Gastrocnemius medialis (tissue), 4 donors: Measurements from ENCODE around the gene TLR6. TPM values are rescaled to one million over a fixed set of nuclear protein-coding genes. Genes with fewer than 3 reads are reported as not detected.

Experiments used
- ATAC-seq, 2 donors: fragments of 150-250 bp; one replicate each; pipeline ENCODE4 v1.9.1; 2016
- DNase-seq, 2 donors: peaks; one replicate each; pipeline ENCODE4 v3.0.0-alpha.2; 2019
- H3K27ac ChIP-seq, 4 donors: fragments of 200-600 bp; sonication (generic); 1 replicate in 1 of 4; 2 replicates in 3 of 4; pipeline ENCODE4 v1.5.1; 2016 to 2018; ENCODE audit warnings: mild to moderate bottlenecking in 2 of 4, moderate library complexity in 1 of 4
- H3K27me3 ChIP-seq, 3 donors: fragments of 200-600 bp; sonication (generic) in 2 of 3; 1 replicate in 1 of 3; 2 replicates in 2 of 3; pipeline versions ENCODE4 v1.5.1 to v1.6.0; 2016 to 2019; ENCODE audit warnings: mild to moderate bottlenecking in 1 of 3, moderate library complexity in 1 of 3
- H3K36me3 ChIP-seq, 2 donors: fragments of 200-600 bp; sonication (generic) in 1 of 2; one replicate each; pipeline ENCODE4 v1.5.1; 2017 to 2018
- H3K4me1 ChIP-seq, 2 donors: fragments of 200-600 bp; sonication (generic) in 1 of 2; one replicate each; pipeline ENCODE4 v1.5.1; 2016 to 2017; ENCODE audit warnings: mild to moderate bottlenecking in 2 of 2
- H3K4me3 ChIP-seq, 4 donors: fragments of 200-600 bp; sonication (generic) in 3 of 4; 1 replicate in 1 of 4; 2 replicates in 3 of 4; pipeline ENCODE4 v1.5.1; 2016 to 2019; ENCODE audit warnings: mild to moderate bottlenecking in 2 of 4
- H3K9me3 ChIP-seq, 3 donors: fragments of 200-600 bp; sonication (generic) in 2 of 3; 1 replicate in 1 of 3; 2 replicates in 2 of 3; pipeline ENCODE4 v1.5.1; 2016 to 2019
- CTCF ChIP-seq, 5 experiments: fragments of 450-650 bp in 3 of 5; fragments of 200-600 bp in 2 of 5; sonication (generic) in 2 of 5; IDR thresholded peaks in 4 of 5; conservative IDR thresholded peaks in 1 of 5; 1 replicate in 4 of 5; 2 replicates in 1 of 5; pipeline ENCODE4 v1.5.1; 2016 to 2019; ENCODE audit warnings: antibody characterized with exemption in 5 of 5, mild to moderate bottlenecking in 3 of 5, moderate library complexity in 3 of 5
- POLR2A ChIP-seq, 2 donors: fragments of 450-650 bp; IDR thresholded peaks; one replicate each; pipeline ENCODE4 v1.6.1; 2017; ENCODE audit warnings: antibody characterized with exemption in 2 of 2, mild to moderate bottlenecking in 2 of 2, moderate library complexity in 2 of 2
- in situ Hi-C, 4 donors: fragments of 200-750 bp; cut with MboI; loops; one replicate each; pipeline versions ENCODE4 v1.15.0 to v1.8.0; 2017; ENCODE audit warnings: low sequenced_read_pairs in 4 of 4
- intact Hi-C: fragments of 100-400 bp; cut with DNase I; formaldehyde crosslinking; loops from one replicate; pipeline ENCODE4 v1.15.1; 2023; ENCODE audit warnings: low total_unique reads
- total RNA-seq, 4 donors: library from RNA; depleted of rRNA; stranded (reverse); fragments of >200 nt; gene quantifications; one replicate each; pipeline versions ENCODE4 v1.1.0 to v1.2.3, GENCODE V29; 2016

Gene TLR6
- total RNA-seq, 4 donors from 2014 or later, result 0.29 to 0.75 (median 0.48) TPM

DNA sequence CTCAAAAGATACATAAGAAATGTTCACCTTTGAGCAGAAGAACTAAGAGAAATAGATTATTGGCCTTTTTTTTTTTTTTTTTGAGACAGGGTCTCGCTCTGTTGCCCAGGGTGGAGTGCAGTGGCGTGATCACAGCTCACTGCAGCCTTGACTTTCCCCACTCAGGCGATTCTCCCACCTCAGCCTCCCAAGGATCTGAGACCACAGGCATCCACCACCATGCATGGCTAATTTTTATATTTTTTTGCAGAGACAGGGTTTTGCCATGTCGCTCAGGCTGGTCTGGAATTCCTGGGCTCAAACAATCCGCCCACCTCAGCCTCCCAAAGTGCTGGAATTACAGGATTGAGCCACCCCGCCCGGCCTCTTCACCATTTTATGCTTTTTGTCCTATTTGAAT, 2.9 kb upstream of the TLR6 start:
- in situ Hi-C loops (loop anchor here in 2 of 4 donors (5.0 kb wide), 2 partner anchors 97 to 102 kb away; no protein-coding TSS in a partner anchor), intact Hi-C loops (loop anchor here (5.0 kb wide), 2 partner anchors 102 to 667 kb away; no protein-coding TSS in a partner anchor)
- Histone ChIP-seq H3K27me3 (no peaks in the 10 kb centered on the region), H3K4me1 (peaks cover 3 to 8% of the 10 kb centered on the region in 2 donors), H3K4me3 (no peak overlapping the region), H3K27ac (no peak overlapping the region), H3K9me3 (no peaks in the 10 kb centered on the region), H3K36me3 (no peaks in the 10 kb centered on the region)
- DNase-seq (no peak), ATAC-seq (no peak)
- TF ChIP-seq POLR2A (IDR thresholded peaks at IDR 0.05) (no peak), CTCF (IDR thresholded peaks at IDR 0.05 in 4 of 5, conservative IDR thresholded peaks at IDR 0.05 in 1 of 5) (no peak)

- Histone ChIP-seq H3K36me3 (no peaks in the 10 kb centered on the region), H3K27me3 (no peaks in the 10 kb centered on the region), H3K4me3 (no peak overlapping the region), H3K27ac (peak overlapping the region; percentile 56 to 60 (median 58)), H3K9me3 (no peaks in the 10 kb centered on the region), H3K4me1 (peaks cover 3 to 8% of the 10 kb centered on the region in 2 donors)
- in situ Hi-C loops (loop anchor here in 2 of 4 donors (5.0 kb wide), 2 partner anchors 96 to 101 kb away; no protein-coding TSS in a partner anchor), intact Hi-C loops (loop anchor here (5.0 kb wide), 2 partner anchors 101 to 666 kb away; no protein-coding TSS in a partner anchor)
- ATAC-seq, result no peak
- no peak for DNase-seq
- no peak for TF ChIP-seq POLR2A (IDR thresholded peaks at IDR 0.05)
- no peak for TF ChIP-seq CTCF (IDR thresholded peaks at IDR 0.05 in 4 of 5, conservative IDR thresholded peaks at IDR 0.05 in 1 of 5)
These were observed 1.4 kb upstream of the TLR6 start for GRCh38 chr4:38858097-38858420.

DNA sequence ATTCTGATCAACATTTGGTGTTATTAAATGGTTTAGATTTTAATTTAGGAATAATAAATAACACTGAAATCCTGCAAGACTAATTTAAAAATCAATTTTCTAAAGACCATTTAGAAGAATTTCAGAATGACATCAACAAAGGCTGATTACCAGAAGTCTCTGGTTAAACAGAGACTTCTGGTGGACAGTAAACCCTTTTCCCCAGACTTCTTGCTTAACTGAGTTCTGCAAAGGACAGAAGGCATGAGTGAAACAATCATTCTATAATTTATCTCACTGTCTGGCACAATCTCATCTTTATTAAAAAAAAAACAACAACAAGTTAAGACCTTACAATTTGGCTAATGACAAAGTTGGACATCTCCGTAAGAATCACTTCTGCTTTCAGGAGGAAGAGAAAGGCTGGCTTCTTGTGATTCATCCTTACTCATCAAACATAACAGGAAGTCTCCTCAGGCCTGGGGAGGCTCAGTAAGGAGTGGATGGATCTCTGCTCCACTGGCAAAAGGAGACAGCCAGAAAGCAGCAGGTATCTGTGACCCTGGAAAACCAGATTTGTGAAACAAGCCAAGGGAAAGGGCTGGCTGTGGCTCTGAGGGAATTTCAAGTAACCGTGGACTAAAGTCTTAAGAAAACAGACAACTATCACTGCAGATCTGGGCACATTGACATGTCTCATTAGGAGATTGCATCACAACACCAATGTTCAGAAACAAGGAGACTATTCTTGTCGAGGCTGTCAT, 908 bp upstream of the TLR6 start:
- DNase-seq (peak in 1 of 2 donors; percentile 43), ATAC-seq (peak; percentile 83 to 87)
- in situ Hi-C loops (loop anchor here in 2 of 4 donors (5.0 kb wide), 2 partner anchors 95 to 100 kb away; no protein-coding TSS in a partner anchor), intact Hi-C loops (loop anchor here (5.0 kb wide), 2 partner anchors 100 to 665 kb away; no protein-coding TSS in a partner anchor)
- no peak for TF ChIP-seq CTCF (IDR thresholded peaks at IDR 0.05 in 4 of 5, conservative IDR thresholded peaks at IDR 0.05 in 1 of 5)
- TF ChIP-seq POLR2A (IDR thresholded peaks at IDR 0.05), result no peak
- H3K4me1 ChIP-seq, result peaks cover 3 to 8% of the 10 kb centered on the region in 2 donors
- no peaks in the 10 kb centered on the region for H3K27me3 ChIP-seq
- no peak overlapping the region for H3K4me3 ChIP-seq
- H3K36me3 ChIP-seq, result no peaks in the 10 kb centered on the region
- peak overlapping the region; percentile 56 to 60 (median 58) for H3K27ac ChIP-seq
- no peaks in the 10 kb centered on the region for H3K9me3 ChIP-seq

GRCh38 chr4:38856046-38856445, 571 bp downstream of the TLR6 start:
- ATAC-seq, result no peak
- H3K27ac ChIP-seq, result no peak overlapping the region

More at GRCh38 chr4:38856046-38856445, 571 bp downstream of the TLR6 start:
- Histone ChIP-seq H3K27me3 (no peaks in the 10 kb centered on the region), H3K4me3 (peak overlapping the region in 2 of 4 donors; percentile 23 to 32), H3K9me3 (no peaks in the 10 kb centered on the region), H3K36me3 (no peaks in the 10 kb centered on the region), H3K4me1 (peaks cover 3 to 8% of the 10 kb centered on the region in 2 donors)
- in situ Hi-C loops, result loop anchor here in 2 of 4 donors (5.0 kb wide), 2 partner anchors 94 to 99 kb away; no protein-coding TSS in a partner anchor
- intact Hi-C loops, result loop anchor here (5.0 kb wide), 2 partner anchors 99 to 664 kb away; no protein-coding TSS in a partner anchor
- TF ChIP-seq CTCF (IDR thresholded peaks at IDR 0.05 in 4 of 5, conservative IDR thresholded peaks at IDR 0.05 in 1 of 5) (no peak), POLR2A (IDR thresholded peaks at IDR 0.05) (no peak)
- no peak for DNase-seq
